HCT116 (cell line): ENCODE measurements around the gene MTA3. TPM values are rescaled to one million over a fixed set of nuclear protein-coding genes. Genes with fewer than 3 reads are reported as not detected.

Source experiments
- ATAC-seq: fragments of 200-7000 bp; cut with Tn5 transposase; 2 replicates; pipeline ENCODE4 v1.9.1; 2020; ENCODE audit warnings: mild to moderate bottlenecking, moderate library complexity
- BruUV-seq: library from RNA; stranded (reverse); fragments of 400-500 nt; replicated peaks from 2 replicates; lab custom pipeline; 2021; lab: Mats Ljungman, UMichigan
- CTCF ChIA-PET: fragments of 300-600 bp; sonication (Branson Sonifier 250); formaldehyde crosslinking; loops from one replicate; lab custom pipeline; 2021; ENCODE audit warnings: antibody characterized with exemption; lab: Charles Lee
- POLR2A ChIA-PET: fragments of 300-600, 350-600 bp; sonication (Branson Sonifier 250); formaldehyde crosslinking; loops from one replicate; lab custom pipeline; 2021; ENCODE audit warnings: antibody characterized with exemption; lab: Charles Lee
- RAD21 ChIA-PET, 2 experiments: fragments of 300-600 bp; sonication (Branson Sonifier 250); formaldehyde crosslinking; loops; one replicate each; lab custom pipeline; 2023; ENCODE audit warnings: low total read pairs in 2 of 2; ENCODE audit not compliant: uncharacterized antibody in 2 of 2, unreplicated experiment in 2 of 2, low non-redundant PET in 1 of 2; lab: Charles Lee
- DNase-seq: peaks from one replicate; pipeline ENCODE4 v3.0.0-alpha.2; 2010; ENCODE audit warnings: low read depth, low spot score
- H2AFZ ChIP-seq: fragments of 200-600 bp; shearing (Covaris generic), sonication (generic); 2 replicates; pipeline ENCODE4 v1.6.1; 2017; ENCODE audit warnings: low read depth, mixed run types, mixed read lengths, antibody characterized with exemption, low read length; ENCODE audit not compliant: poor library complexity, severe bottlenecking
- H3K27ac ChIP-seq: 2 replicates; pipeline ENCODE4 v1.5.1; 2012; ENCODE audit warnings: low read depth, low read length
- H3K27me3 ChIP-seq: fragments of 200-600 bp; sonication (generic); 2 replicates; pipeline ENCODE4 v1.6.1; 2016; ENCODE audit warnings: mixed run types, low read length, mixed read lengths; ENCODE audit not compliant: insufficient read depth
- H3K36me3 ChIP-seq, 2 experiments: fragments of 200-500 bp in 1 of 2; fragments of 200-600 bp in 1 of 2; sonication (Bioruptor generic) in 1 of 2; sonication (generic) in 1 of 2; 2 replicates each; pipeline versions ENCODE4 v1.5.1 to v1.6.1; 2014 to 2016; ENCODE audit warnings: low read length in 2 of 2, inconsistent platforms in 1 of 2, mixed read lengths in 1 of 2, mixed run types in 1 of 2; ENCODE audit not compliant: insufficient read depth in 2 of 2, control insufficient read depth in 1 of 2
- H3K4me1 ChIP-seq, 2 experiments: fragments of 200-600 bp in 1 of 2; sonication (generic) in 1 of 2; 2 replicates each; pipeline versions ENCODE4 v1.5.1 to v1.6.1; 2012 to 2017; ENCODE audit warnings: low read length in 2 of 2, inconsistent platforms in 1 of 2, mild to moderate bottlenecking in 1 of 2, mixed read lengths in 1 of 2, mixed run types in 1 of 2, moderate library complexity in 1 of 2; ENCODE audit not compliant: insufficient read depth in 2 of 2, control insufficient read depth in 1 of 2
- H3K4me2 ChIP-seq: fragments of 200-600 bp; sonication (generic); 2 replicates; pipeline ENCODE4 v1.6.1; 2017; ENCODE audit warnings: mixed run types, low read length, mixed read lengths
- H3K4me3 ChIP-seq, 2 experiments: fragments of 200-600 bp in 1 of 2; sonication (generic) in 1 of 2; replicated peaks in 1 of 2; 2 replicates each; pipeline ENCODE4 v1.5.1; 2011 to 2016; ENCODE audit warnings: low read length in 2 of 2, control low read depth in 1 of 2, low read depth in 1 of 2, mild to moderate bottlenecking in 1 of 2, mixed read lengths in 1 of 2, mixed run types in 1 of 2
- H3K79me2 ChIP-seq: fragments of 200-600 bp; sonication (generic); 2 replicates; pipeline ENCODE4 v1.6.1; 2017; ENCODE audit warnings: mild to moderate bottlenecking, mixed run types, low read length, moderate library complexity, mixed read lengths; ENCODE audit not compliant: insufficient read depth
- H3K9ac ChIP-seq: fragments of 200-600 bp; sonication (generic); 2 replicates; pipeline ENCODE4 v1.6.1; 2016; ENCODE audit warnings: low read length, mixed read lengths
- H3K9me2 ChIP-seq: fragments of 200-600 bp; sonication (generic), shearing (Covaris generic); 2 replicates; pipeline ENCODE4 v1.6.1; 2017; ENCODE audit warnings: mixed run types, mild to moderate bottlenecking, moderate library complexity; ENCODE audit not compliant: insufficient read depth
- H3K9me3 ChIP-seq, 2 experiments: fragments of 200-500 bp in 1 of 2; fragments of 200-600 bp in 1 of 2; sonication (Bioruptor generic) in 1 of 2; sonication (generic) in 1 of 2; 2 replicates each; pipeline ENCODE4 v1.6.1; 2014 to 2017; ENCODE audit warnings: low read length in 2 of 2, mixed read lengths in 2 of 2, inconsistent platforms in 1 of 2, low read depth in 1 of 2, mild to moderate bottlenecking in 1 of 2, mixed run types in 1 of 2, moderate library complexity in 1 of 2; ENCODE audit not compliant: control insufficient read depth in 1 of 2, insufficient read depth in 1 of 2
- H4K20me1 ChIP-seq: fragments of 200-600 bp; sonication (generic), shearing (Covaris generic); 2 replicates; pipeline ENCODE4 v1.6.1; 2017; ENCODE audit warnings: mixed run types, mild to moderate bottlenecking, moderate library complexity; ENCODE audit not compliant: insufficient read depth
- CBX3 ChIP-seq: IDR thresholded peaks from 2 replicates; pipeline ENCODE4 v1.6.1; 2012; ENCODE audit warnings: low read depth
- CEBPB ChIP-seq: IDR thresholded peaks from 2 replicates; pipeline ENCODE4 v1.6.1; 2012; ENCODE audit warnings: low read depth
- CTCF ChIP-seq, 3 experiments: fragments of 200-600 bp in 1 of 3; sonication (generic) in 1 of 3; IDR thresholded peaks in 2 of 3; conservative IDR thresholded peaks in 1 of 3; 2 replicates each; pipeline ENCODE4 v1.5.1; 2012 to 2017; ENCODE audit warnings: low read depth in 2 of 3, low read length in 2 of 3, antibody characterized with exemption in 1 of 3, borderline replicate concordance in 1 of 3, control low read depth in 1 of 3, mild to moderate bottlenecking in 1 of 3, mixed read lengths in 1 of 3, mixed run types in 1 of 3, moderate library complexity in 1 of 3; ENCODE audit not compliant: insufficient read depth in 1 of 3
- EGR1 ChIP-seq: IDR thresholded peaks from 2 replicates; pipeline ENCODE4 v1.6.1; 2012; ENCODE audit warnings: low read depth
- ELF1 ChIP-seq: IDR thresholded peaks from 2 replicates; pipeline ENCODE4 v1.6.1; 2012; ENCODE audit warnings: low read depth, borderline replicate concordance
- EZH2 ChIP-seq: fragments of 200-600 bp; sonication (generic); IDR thresholded peaks from 2 replicates; pipeline ENCODE4 v1.6.1; 2017; ENCODE audit warnings: antibody characterized with exemption, mixed run types
- EZH2phosphoT487 ChIP-seq: fragments of 200-600 bp; IDR thresholded peaks from 2 replicates; pipeline ENCODE4 v1.6.1; 2018; ENCODE audit warnings: antibody characterized with exemption, borderline replicate concordance
- FOSL1 ChIP-seq: IDR thresholded peaks from 2 replicates; pipeline ENCODE4 v1.6.1; 2012; ENCODE audit warnings: low read depth
- POLR2A ChIP-seq: IDR thresholded peaks from 2 replicates; pipeline ENCODE4 v1.7.0; 2011; ENCODE audit warnings: borderline replicate concordance; ENCODE audit not compliant: insufficient read depth, insufficient read length; ENCODE audit errors: extremely low read depth
- POLR2AphosphoS5 ChIP-seq: IDR thresholded peaks from 2 replicates; pipeline ENCODE4 v1.6.1; 2011; ENCODE audit warnings: mild to moderate bottlenecking, low read depth, low read length, moderate library complexity
- RAD21 ChIP-seq: IDR thresholded peaks from 2 replicates; pipeline ENCODE4 v1.6.1; 2012; ENCODE audit warnings: low read depth, mild to moderate bottlenecking
- REST ChIP-seq: IDR thresholded peaks from 2 replicates; pipeline ENCODE4 v1.6.1; 2012; ENCODE audit warnings: low read depth
- SIN3A ChIP-seq: IDR thresholded peaks from 2 replicates; pipeline ENCODE4 v1.6.1; 2012; ENCODE audit warnings: low read depth
- SP1 ChIP-seq: IDR thresholded peaks from 2 replicates; pipeline ENCODE4 v1.6.1; 2012; ENCODE audit warnings: low read depth
- TCF7L2 ChIP-seq: IDR thresholded peaks from 2 replicates; pipeline ENCODE4 v1.7.0; 2011; ENCODE audit warnings: borderline replicate concordance, inconsistent platforms; ENCODE audit not compliant: insufficient read depth, insufficient read length; ENCODE audit errors: extremely low read depth
- YY1 ChIP-seq: IDR thresholded peaks from 2 replicates; pipeline ENCODE4 v1.6.1; 2011; ENCODE audit warnings: low read length, low read depth, moderate library complexity, mild to moderate bottlenecking; ENCODE audit not compliant: insufficient replicate concordance; ENCODE audit errors: extremely low read depth
- ZBTB33 ChIP-seq: IDR thresholded peaks from 2 replicates; pipeline ENCODE4 v1.6.1; 2011; ENCODE audit warnings: mild to moderate bottlenecking, low read length, moderate library complexity; ENCODE audit not compliant: insufficient replicate concordance; ENCODE audit errors: extremely low read depth
- ZFX ChIP-seq: fragments of 450-650 bp; IDR thresholded peaks from 2 replicates; pipeline ENCODE4 v1.6.1; 2017
- ZNF274 ChIP-seq: fragments of 200-500 bp; sonication (Bioruptor generic); IDR thresholded peaks from 2 replicates; pipeline ENCODE4 v1.6.1; 2014; ENCODE audit warnings: mild to moderate bottlenecking, low read depth, low read length, inconsistent platforms
- intact Hi-C: fragments of 100-400 bp; cut with micrococcal nuclease; formaldehyde crosslinking; loops from 2 replicates; pipeline ENCODE4 v1.10.0; 2022
- total RNA-seq: library from RNA; stranded (reverse); gene quantifications from one replicate; pipeline ENCODE4 v1.2.1, GENCODE V29; 2021; ENCODE audit not compliant: unreplicated experiment

Gene MTA3
- total RNA-seq, 1 experiment from 2014 or later, result 46.3 TPM

DNA sequence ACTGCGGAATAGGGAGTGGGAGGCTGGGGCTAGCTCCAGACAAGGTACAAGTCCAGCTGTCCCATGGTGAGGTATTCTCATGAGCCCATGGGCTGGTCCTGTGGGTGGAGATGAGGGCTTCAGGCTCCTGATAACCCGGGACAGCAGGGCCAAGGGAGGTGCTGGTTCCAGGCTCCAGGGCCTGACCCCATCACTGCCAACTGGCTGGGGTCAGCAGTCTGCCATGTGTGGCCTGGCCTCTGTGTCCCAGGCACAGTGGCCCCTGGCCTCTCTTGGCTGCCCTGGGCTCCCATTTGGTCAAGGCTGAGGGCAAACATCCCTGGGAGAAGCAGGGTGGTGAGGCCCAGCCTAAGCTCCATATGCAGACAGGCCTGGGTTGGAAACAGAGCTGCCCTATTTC, 196.5 kb downstream of the MTA3 start:
- CTCF ChIA-PET, result no interaction called here
- no TSS peak for BruUV-seq
- peaks cover 0 to 6% of the 10 kb centered on the region in 2 experiments; a peak in 2 of 4 replicates for H3K4me1 ChIP-seq
- H3K27me3 ChIP-seq, result no peaks in the 10 kb centered on the region
- DNase-seq, result no peak
- H3K9me2 ChIP-seq, result no peaks in the 10 kb centered on the region
- H3K9ac ChIP-seq, result no peak overlapping the region
- RAD21 ChIA-PET, result no interaction called here
- no peaks in the 10 kb centered on the region for H3K36me3 ChIP-seq
- no peak overlapping the region for H3K4me2 ChIP-seq
- H4K20me1 ChIP-seq, result no peaks in the 10 kb centered on the region
- H3K9me3 ChIP-seq, result no peaks in the 10 kb centered on the region
- intact Hi-C loops, result no loop called here
- H3K79me2 ChIP-seq, result no peaks in the 10 kb centered on the region
- no peak for TF ChIP-seq CBX3
- TF ChIP-seq ZNF274, result no peak
- no peak for TF ChIP-seq ZBTB33
- no peak for TF ChIP-seq FOSL1
- no peak for TF ChIP-seq CEBPB
- TF ChIP-seq ZFX, result no peak
- no peak for TF ChIP-seq YY1
- no peak for TF ChIP-seq EZH2
- no peak for TF ChIP-seq ELF1
- TF ChIP-seq POLR2AphosphoS5, result no peak
- TF ChIP-seq SIN3A, result no peak
- no peak for TF ChIP-seq RAD21
- TF ChIP-seq POLR2A, result no peak
- no peak for TF ChIP-seq EGR1
- no peak for TF ChIP-seq TCF7L2
- no peak for TF ChIP-seq REST
- no peak for TF ChIP-seq SP1
- no peak for TF ChIP-seq CTCF (IDR thresholded peaks at IDR 0.05 in 2 of 3, conservative IDR thresholded peaks at IDR 0.05 in 1 of 3; ENCODE audit: borderline replicate concordance in 1 of 3, insufficient read depth in 1 of 3, low read depth in 2 of 3, low read length in 2 of 3)
- no peak for TF ChIP-seq EZH2phosphoT487
- TF ChIP-seq, all 23 proteins: peak for 0
- no peak overlapping the region for H3K4me3 ChIP-seq
- no peak overlapping the region for H3K27ac ChIP-seq
- POLR2A ChIA-PET, result no interaction called here
- no peak overlapping the region for H2AFZ ChIP-seq
- no peak for ATAC-seq
